Measurements from ENCODE around the gene LRP11. TPM values are rescaled to one million over a fixed set of nuclear protein-coding genes. Genes with fewer than 3 reads are reported as not detected.

LRP11 gene
- polyA plus RNA-seq, 1 donor, result 19.6 TPM

GRCh38 chr6:149777624-149778023, 86.5 kb downstream of the LRP11 start:
- no peak for DNase-seq

GRCh38 chr6:149771925-149772324, 92.2 kb downstream of the LRP11 start:
- no peak for DNase-seq

GRCh38 chr6:149771185-149771584, 93.0 kb downstream of the LRP11 start:
- no peak for DNase-seq

- DNase-seq, result no peak
These were observed 94.5 kb downstream of the LRP11 start for GRCh38 chr6:149769676-149770075.

Other genes starting within 250 kb of the LRP11 start
- 21.1 TPM for gene KATNA1, start 215.6 kb downstream of the LRP11 start, polyA plus RNA-seq (ENCODE audit: insufficient read length)
- 19.4 TPM for gene LATS1, start 146.3 kb downstream of the LRP11 start, polyA plus RNA-seq (ENCODE audit: insufficient read length)
- 20.0 TPM for gene NUP43, start 117.8 kb downstream of the LRP11 start, polyA plus RNA-seq (ENCODE audit: insufficient read length)
- 62.8 TPM for gene PCMT1, start 114.6 kb downstream of the LRP11 start, polyA plus RNA-seq (ENCODE audit: insufficient read length)
- 0.45 TPM for gene RAET1E, start 33.8 kb upstream of the LRP11 start, polyA plus RNA-seq (ENCODE audit: insufficient read length)
- gene RAET1G, start 58.8 kb upstream of the LRP11 start, polyA plus RNA-seq (ENCODE audit: insufficient read length), result 0.54 TPM
- not detected for gene ULBP2, start 77.7 kb upstream of the LRP11 start, polyA plus RNA-seq (ENCODE audit: insufficient read length)
- 0.30 TPM for gene ULBP1, start 99.6 kb upstream of the LRP11 start, polyA plus RNA-seq (ENCODE audit: insufficient read length)
- not detected for gene RAET1L, start 161.2 kb upstream of the LRP11 start, polyA plus RNA-seq (ENCODE audit: insufficient read length)
- gene ULBP3, start 204.8 kb upstream of the LRP11 start, polyA plus RNA-seq (ENCODE audit: insufficient read length), result 1.6 TPM

Data from hindlimb muscle (tissue), 1 donor.